Caki2 (cell line): ENCODE data around the gene TMEM45A. TPM values are rescaled to one million over a fixed set of nuclear protein-coding genes. Genes with fewer than 3 reads are reported as not detected.
"Not testable (repeated sequence)": the region's sequence is repeated elsewhere in the genome, so short reads cannot be mapped to it uniquely, and the experiment has no call there.

Experiments
- DNase-seq: peaks from one replicate; pipeline ENCODE4 v3.0.0-alpha.2; 2015; ENCODE audit warnings: low read depth
- in situ Hi-C: cut with HindIII; loops from 2 replicates; pipeline ENCODE4 v1.10.0; 2016; ENCODE audit warnings: low sequenced_read_pairs, low pct_unique_long_range_greater_than_20kb, mixed read lengths
- total RNA-seq: library from RNA; depleted of rRNA; stranded (reverse); fragments of >200 nt; shearing (Covaris generic); gene quantifications from 2 replicates; pipeline ENCODE4 v1.2.3, GENCODE V29; 2014; ENCODE audit warnings: low replicate concordance

The TMEM45A gene
- total RNA-seq, 1 experiment from 2014 or later, result 24.5 TPM

DNA sequence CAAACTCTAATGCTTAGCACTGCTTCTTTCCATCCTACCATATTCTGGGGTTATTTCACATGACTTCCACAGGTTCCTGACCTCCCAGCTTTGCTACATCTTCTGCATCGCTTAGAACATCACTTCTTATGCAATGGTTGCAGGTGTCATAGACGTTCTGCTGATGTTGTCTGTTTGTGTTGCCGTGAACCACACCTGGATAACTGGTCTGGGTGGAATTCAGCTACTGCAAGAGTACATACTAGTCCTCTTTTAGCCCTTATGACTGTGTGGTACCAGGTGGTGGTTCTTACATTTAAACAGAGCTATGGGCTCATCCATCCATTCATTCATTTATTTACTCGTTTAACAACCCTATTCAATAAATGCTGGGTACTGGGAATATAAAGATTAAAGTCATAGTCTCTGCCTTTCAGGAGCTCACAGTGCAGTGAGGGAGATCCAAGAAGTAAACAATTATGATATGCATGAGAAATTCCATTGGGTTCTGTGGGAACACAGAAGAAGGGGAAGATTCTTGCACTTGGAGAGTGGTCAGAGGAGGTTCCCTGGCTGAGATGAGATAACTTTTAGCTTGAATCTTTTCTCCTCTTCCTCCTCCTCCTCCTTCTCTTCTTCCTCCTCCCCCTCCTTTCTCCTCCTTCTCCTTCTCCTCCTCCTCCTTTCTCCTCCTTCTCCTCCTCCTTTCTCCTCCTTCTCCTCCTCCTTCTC, 30.8 kb downstream of the TMEM45A start:
- in situ Hi-C loops, result no loop called here
- no peak for DNase-seq

DNA sequence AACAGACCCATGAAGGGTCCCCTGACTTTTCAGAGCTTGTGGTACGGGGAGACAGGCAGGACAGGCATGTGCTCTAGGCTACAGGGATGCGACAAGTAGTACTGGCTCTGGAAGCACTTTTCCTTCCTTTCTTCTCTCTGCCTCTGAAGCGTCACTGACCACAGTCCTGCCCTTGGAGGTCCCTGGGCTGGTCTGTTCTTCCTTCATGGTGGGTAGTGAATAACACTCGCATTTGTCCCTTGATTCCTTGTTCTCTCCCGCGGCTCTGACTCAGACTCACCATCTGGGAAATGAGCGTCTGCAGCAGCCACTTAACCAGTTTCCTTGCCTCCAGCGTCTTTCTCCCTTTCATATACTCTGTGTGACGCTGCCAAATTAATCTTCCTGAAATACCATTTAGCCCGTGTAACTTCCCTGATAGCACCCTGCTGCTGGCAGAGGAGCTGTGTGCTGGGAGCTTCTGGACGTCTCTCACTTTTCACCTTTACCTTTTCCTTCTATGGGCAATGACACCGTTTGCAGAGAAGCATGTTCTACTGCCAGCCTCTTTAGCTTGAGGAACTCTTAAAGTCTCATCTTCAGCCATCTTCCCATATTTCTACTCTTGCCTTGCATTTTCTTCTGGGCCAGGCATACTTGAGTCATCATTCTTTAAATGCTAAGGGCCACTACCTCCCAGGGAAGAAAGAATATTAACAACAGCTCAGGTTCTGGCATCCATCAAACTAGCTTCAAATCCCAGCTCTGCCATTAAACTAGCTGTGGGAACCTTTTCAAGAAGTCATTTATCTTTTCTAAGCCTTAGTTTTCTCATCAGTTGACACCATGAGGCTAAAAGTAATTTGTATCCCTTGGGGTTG, 33.6 kb downstream of the TMEM45A start:
- DNase-seq, result no peak
- in situ Hi-C loops, result no loop called here

DNA sequence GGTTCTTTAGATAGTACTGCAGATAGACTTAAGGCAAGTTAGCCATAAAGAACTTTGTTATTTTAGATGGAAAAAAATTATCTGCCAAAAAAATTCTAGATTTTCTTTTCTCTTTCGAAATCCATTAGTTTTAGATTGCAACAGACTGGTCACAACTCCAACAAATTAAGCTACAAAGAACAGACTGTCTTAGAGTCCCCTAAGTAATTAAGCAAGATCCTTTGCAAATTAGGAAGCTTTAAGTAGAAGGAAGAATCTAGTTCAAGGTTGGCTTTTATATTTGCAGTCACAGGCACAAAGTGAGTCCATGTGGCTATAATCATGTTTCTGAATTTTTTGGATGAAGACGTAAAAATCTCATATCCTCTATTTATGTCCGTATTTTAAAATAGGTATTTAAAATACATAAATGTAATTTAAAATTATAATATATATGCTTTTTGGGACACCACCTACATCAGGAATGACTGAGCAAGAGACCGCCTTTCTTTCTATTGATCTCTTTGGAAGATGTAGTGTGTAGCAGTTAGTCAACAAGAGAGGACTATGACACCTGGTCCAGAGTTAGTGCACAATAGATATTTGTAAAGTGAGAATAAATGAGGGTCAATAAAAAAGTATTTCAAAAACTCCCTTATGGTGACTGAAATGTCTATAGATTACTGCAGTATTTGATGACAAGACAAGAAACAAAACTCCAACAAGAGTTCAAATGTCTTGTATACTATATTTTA, 34.4 kb downstream of the TMEM45A start:
- in situ Hi-C loops, result no loop called here
- no peak for DNase-seq

DNA sequence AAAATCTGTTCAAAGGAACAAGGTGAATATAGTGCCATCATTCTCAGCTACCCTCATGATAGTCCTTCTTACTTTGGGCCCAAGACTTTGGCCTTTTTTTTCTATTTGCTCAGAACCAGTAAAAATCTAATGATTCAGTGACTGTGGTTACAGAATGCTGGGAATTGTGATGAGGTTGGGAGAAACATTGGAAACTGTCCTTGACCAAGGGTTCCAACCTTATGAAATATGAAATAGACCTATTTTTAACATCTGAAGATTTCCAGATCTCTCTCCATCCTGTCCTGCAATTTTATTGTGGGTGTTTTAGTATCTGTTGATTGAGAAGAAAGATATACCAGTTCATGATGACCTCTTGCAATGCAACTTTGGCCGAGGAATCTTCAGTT, 34.9 kb downstream of the TMEM45A start:
- in situ Hi-C loops, result no loop called here
- no peak for DNase-seq

DNA sequence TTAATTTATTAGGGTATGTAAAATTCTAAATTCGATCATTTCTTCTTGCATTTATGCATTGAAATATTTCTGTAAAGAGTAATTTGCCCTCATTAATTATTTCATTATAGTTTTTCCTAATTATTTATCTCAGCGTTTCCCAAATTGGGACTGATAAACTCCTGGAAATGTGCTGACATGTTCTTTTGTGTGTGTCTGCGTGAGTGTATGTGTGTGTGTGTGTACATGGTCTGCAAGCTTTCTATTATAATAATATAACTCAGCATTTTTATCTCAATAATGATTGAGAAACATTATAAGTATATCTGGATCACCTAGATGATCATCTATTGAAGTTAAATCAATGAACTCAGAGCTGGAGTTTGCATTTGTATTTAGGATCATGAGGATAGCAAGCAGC, 38.7 kb downstream of the TMEM45A start:
- in situ Hi-C loops, result no loop called here
- no peak for DNase-seq

DNA sequence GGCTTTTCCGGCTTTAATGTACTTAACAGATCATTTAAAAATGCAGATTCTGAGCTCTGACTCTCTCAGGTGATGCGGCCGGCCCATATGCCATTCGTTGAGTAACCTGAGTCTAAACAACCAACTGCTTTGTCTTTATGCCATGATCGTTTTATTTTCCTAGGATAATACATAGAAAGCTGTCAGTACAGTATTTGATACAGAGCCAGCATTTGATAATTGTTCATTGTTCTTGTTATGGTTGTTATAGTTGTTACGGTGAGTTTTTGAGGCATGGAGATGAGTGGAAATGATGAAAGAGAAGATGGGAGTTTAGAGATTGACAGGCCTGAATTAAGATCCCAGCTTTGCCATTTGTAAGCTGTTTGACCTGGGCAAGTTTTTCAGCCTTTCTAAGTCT, 40.0 kb downstream of the TMEM45A start:
- no peak for DNase-seq
- in situ Hi-C loops, result no loop called here

DNA sequence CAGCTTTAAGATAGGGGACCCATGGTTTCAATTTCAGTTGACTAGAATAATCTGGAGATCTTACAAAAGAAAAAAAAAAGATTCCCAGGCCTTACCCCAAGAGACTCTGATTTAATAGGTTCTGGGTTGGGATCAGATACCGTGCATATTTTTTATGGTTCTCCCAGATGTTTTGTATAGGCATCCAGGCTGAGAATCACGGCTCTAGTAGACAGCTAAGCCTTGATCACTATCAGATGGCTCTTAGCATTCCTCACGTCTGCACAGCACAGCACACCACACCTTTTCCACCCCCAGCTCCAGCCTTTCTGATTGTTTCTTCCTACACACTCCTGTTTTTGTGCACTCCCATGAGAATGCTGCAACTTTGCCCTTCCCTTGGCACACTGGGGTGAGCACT, 40.8 kb downstream of the TMEM45A start:
- in situ Hi-C loops, result no loop called here
- DNase-seq, result no peak

DNA sequence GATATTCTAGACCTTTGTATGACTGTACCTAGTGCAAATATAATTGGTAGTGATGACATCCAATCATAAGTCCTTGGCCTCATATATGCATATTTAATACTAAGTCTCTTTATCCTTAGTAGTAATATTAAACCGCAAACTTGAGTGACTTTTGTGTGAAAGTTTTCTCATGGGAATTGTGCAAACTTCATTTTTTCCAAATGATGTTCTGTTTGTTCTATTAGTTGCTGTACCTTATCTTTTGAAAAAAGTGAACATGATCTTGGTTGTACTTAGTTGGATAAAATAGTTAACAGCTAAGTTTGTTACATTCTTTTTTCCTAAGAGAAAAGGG, 43.2 kb downstream of the TMEM45A start:
- DNase-seq, result no peak
- in situ Hi-C loops, result no loop called here

DNA sequence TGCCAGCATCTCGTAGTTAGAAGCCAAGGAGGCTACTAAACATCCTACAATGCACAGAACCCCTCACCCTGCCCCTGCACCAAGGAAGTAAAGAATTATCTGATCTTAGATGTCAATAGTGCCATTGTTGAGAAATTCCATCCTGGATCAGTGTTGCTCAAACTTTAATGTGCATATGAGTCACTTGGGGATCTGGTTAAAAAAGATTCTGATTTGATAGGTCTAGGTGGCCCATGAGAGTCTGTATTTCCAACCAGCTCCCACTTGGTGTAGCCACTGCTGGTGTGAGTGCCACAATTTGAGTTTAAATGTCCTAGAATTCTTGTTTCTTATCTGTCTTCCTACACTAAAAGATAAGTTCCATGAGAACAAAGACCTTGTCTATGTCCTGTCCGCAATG, 43.7 kb downstream of the TMEM45A start:
- no peak for DNase-seq
- in situ Hi-C loops, result no loop called here

DNA sequence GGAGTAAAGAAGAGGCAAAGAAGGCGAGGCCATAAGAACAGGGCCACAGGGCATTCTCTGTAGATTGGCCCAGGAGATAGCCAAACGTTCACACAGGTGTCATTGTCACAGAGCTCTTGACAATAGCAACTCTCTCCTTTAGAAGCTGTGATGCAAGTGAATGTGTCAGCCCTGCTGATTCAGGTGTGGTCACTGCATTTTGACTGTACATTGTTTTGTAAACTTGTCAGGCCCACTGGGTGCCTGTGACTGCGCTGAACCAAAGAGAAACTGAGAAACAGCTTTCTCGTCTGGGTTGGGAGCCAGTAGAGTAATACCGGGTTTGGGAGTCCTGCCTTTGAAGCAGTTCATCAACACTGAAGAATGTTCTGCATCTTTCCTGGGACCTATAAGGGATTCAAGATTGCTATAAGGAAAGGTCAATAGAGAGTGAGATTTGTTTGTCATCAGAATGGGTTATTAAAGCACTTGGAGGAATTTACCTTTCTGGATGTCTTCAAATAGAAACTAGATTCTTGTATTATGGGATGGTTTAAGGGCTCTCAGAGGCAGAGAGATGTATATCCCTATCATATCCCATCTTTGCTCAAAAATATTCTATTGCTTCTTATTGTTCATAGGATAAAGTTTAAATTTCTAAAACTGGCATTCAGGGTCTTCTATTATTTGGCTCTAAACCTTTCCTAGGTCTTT, 45.4 kb downstream of the TMEM45A start:
- DNase-seq, result no peak
- in situ Hi-C loops, result no loop called here

DNA sequence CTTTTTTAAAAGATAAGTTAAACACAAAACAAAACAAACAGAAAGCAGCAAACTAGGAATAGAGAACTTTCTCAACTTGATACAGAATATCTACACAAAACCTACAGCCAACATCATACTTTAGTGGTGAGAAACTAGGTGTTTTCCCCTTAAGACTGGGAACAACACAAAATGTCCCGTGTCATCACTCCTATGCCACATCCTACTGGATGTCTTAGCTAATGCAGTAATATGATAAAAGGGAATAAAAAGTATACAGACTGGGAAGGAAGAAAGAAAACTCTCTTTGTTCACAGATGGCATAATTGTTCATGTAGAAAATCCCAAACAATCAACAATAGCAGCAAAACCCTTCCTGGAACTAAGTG, 45.9 kb downstream of the TMEM45A start:
- in situ Hi-C loops, result no loop called here
- DNase-seq, result no peak

DNA sequence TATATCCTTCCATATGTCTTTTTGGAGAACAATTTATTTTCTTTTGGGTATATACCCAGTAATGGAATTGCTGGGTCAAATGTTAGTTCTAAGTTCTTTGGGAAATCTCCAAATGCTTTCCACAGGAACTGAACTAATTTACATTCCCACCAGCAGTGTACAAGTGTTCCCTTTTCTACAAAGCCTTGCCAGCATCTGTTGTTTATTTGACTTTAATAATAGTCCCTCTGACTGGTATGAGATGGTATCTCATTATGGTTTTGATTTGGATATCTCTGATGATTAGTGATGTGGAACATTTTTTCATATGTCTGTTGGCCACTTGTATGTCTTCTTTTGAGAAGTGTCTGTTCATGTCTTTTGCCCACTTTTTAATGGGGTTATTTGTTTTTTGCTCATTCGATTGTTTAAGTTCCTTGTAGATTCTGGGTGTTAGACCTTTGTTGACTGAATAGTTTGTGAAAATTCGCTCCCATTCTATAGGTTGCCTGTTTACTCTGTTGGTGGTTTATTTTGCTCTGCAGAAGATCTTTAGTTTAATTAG, 48.4 kb downstream of the TMEM45A start:
- no peak for DNase-seq
- in situ Hi-C loops, result no loop called here

DNA sequence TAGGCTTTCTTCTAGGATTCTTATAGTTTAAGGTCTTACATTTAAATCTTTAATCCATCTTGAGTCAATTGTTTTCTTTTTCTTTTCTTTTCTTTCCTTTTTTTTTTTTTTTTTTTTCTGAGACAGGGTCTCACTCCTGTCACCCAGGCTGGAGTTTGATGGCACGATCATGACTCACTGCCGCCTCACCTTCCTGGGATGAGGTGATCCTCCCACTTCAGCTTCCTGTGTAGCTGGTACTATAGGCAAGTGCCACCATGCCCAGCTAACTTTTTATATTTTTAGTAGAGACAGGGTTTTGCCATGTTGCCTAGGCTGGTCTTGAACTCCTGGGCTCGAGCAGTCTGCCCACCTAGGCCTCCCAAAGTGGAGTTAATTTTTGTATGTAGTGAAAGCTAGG, 49.0 kb downstream of the TMEM45A start:
- DNase-seq, result not testable (repeated sequence)

DNA sequence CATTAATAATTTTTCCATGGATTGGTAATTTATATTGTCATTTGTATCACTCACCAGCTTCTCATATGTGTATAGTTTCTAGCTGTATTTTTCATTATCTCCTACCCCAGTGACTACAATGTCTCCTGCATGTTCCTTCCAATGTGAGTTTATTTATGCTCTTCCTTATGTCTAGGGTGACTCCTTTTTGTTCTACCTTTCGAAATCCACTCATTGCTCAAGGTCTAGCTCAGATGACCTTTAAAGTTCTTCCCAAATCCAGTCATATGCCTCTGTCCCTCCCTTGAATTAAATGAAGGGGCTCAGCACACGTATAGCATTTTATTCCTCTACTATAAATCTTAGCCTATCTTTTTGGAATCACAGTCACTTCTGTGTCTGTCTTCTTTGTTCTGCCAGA, 53.0 kb downstream of the TMEM45A start:
- in situ Hi-C loops, result no loop called here

More for the DNA sequence above, 49.0 kb downstream of the TMEM45A start:
- in situ Hi-C loops, result not testable (repeated sequence)

DNA sequence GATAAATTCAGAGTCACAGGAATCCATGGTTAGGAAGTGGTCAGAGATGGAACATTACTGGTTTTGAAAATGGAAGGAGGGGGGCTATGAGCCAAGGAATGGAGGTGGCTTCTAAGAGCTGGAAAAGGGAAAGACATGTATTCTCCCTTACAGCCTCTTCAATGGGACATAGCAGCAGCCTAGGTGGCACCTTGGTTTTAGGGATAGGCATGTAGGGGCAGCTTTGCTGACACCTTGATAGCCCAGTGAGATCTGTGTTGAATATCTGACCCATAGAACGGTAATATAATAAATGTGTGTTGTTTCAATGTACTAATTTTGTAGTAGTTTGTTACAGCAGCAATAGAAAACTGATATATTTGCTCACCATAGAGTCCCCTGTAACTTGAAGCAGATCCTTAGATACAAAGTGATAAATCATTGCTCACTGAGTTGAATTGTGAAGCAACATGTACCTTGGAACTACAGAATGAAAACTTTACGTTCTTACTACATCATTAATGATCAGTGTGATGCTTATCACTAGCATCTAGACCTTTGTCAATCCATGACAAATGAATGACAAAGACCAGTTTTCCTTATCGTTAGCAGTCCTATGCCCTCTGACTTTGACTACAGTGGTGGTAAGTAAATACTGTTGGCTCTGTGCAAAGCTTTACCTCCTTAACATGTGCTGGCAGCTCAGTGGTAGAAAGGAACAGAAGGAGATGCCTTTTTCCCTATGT, 53.8 kb downstream of the TMEM45A start:
- in situ Hi-C loops, result no loop called here
- no peak for DNase-seq

More for the DNA sequence above, 53.0 kb downstream of the TMEM45A start:
- no peak for DNase-seq

DNA sequence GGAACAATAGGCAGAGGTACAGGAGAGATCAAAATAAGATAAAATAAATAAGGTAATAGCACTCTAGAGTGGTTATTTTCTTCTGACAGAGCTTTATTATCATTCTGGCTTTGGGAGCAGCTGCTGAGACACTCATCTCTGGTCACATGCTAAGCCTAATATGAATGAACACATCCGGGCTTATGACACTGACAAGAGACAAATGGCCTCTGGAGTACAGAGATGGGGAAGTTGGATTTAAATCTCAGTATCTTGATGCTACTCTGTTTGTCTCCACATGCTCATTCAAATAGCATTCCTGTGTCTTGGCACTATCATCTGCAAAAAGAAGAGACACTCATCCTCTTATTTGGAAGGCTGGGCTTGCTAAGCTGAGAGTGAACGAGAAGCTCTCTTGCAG, 55.6 kb downstream of the TMEM45A start:
- in situ Hi-C loops, result no loop called here
- DNase-seq, result no peak

DNA sequence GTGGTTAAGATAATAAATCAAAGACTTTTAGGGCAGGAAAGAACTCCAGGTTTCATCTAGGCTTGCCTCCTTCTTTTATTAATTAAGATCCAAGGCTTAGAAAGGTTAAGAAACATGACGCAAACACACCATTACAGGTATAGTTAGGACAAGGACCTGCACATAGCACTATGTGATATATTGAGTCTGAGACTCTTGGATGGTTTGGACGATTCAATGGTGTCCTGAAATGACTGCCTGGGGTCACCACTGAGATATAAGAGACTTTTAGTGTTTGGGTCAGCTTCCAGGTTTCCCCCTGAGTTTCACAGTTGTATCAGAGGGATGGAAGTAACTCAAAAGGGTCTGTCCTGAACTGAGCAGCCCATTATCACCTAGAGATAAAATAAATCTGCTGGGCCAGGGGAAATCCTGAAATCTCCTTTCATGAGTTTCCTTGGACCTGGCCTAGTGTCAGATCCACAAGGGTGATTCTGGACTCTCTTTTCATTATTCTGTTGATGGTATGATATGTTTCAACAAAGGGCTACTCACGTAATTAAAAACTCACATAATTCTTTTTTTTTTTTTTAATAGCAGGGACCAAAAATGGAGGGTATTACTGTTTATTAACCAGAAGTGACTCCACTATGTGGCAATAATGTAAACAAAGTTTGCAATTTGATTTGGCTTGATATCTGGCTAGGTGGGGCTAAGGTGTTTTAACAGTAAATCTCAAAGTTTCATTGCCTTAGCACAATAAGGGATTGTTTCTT, 61.4 kb downstream of the TMEM45A start:
- in situ Hi-C loops, result no loop called here
- DNase-seq, result no peak
